Stimulated activated CD4-positive, alpha-beta T cell treated with anti-CD3 and anti-CD28 coated beads, Interleukin-12 subunit alpha, Interleukin-12 subunit beta, amount 100 ng/mL, for 48 hours (primary cell): ENCODE results near the gene HS6ST3.
"Not testable (repeated sequence)": the region's sequence is repeated elsewhere in the genome, so short reads cannot be mapped to it uniquely, and the experiment has no call there.

Experiments
- DNase-seq, 3 donors: peaks; one replicate each; pipeline ENCODE4 v3.0.0-alpha.2; 2020; ENCODE audit warnings: low read depth in 2 of 3, low spot score in 1 of 3

The HS6ST3 gene

GRCh38 chr13:96089749-96090239, at the start of gene HS6ST3:
TSS of gene HS6ST3 (plus strand) at chr13:96090107.
- no peak for DNase-seq

- DNase-seq = no peak
Measured at GRCh38 chr13:96041326-96042110, 48.4 kb upstream of the HS6ST3 start.

DNA sequence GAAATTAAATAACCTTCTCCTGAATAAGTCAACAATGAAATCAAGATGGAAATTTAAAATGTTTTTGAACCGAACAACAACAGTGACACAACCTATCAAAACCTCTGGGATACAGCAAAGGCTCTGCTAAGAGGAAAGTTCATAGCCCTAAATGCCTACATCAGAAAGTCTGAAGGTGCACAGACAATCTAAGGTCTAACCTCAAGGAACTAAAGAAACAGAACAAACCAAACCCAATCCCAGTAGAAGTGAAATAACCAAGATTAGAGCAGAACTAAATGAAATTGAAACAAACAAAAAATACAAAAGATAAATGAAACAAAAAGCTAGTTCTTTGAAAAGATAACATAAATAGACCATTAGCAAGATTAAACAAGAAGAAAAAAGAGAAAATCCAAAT, 45.7 kb upstream of the HS6ST3 start:
- no peak for DNase-seq

DNA sequence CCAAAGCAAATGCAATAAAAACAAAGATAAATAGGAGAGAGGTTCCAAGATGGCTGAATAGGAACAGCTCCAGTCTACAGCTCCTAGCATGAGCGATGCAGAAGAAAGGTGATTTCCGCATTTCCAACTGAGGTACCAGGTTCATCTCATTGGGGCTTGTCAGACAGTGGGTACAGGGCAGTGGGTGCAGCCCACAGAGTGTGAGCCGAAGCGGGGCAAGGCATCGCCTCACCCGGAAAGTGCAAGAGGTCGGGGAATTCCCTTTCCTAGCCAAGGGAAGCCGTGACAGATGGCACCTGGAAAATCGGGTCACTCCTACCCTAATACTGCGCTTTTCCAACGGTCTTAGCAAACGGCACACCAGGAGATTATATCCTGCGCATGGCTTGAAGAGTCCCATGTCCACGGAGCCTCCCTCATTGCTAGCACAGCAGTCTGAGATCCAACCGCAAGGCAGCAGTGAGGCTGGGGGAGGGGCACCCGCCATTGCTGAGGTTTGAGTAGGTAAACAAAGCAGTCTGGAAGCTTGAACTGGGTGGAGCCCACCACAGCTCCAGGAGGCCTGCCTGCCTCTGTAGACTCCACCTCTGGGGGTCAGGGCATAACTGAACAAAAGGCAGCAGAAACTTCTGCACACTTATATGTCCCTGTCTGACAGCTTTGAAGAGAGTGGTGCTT, 43.3 kb upstream of the HS6ST3 start:
- not testable (repeated sequence) for DNase-seq

- DNase-seq = not testable (repeated sequence)
Measured at GRCh38 chr13:96050955-96051354, 39.0 kb upstream of the HS6ST3 start.

GRCh38 chr13:96051491-96051890, 38.4 kb upstream of the HS6ST3 start:
- DNase-seq = not testable (repeated sequence)

- DNase-seq = not testable (repeated sequence)
Measured at GRCh38 chr13:96051946-96052345, 38.0 kb upstream of the HS6ST3 start.

GRCh38 chr13:96052656-96053002, 37.3 kb upstream of the HS6ST3 start:
- no peak for DNase-seq

- DNase-seq = no peak
Measured at GRCh38 chr13:96053003-96053703, 36.8 kb upstream of the HS6ST3 start, which contains the start of gene UGGT2. TSS of gene UGGT2 (minus strand) at chr13:96053401. CDS start at chr13:96053312, 89 bp downstream.

GRCh38 chr13:96065849-96066248, 24.1 kb upstream of the HS6ST3 start:
- DNase-seq = no peak

DNA sequence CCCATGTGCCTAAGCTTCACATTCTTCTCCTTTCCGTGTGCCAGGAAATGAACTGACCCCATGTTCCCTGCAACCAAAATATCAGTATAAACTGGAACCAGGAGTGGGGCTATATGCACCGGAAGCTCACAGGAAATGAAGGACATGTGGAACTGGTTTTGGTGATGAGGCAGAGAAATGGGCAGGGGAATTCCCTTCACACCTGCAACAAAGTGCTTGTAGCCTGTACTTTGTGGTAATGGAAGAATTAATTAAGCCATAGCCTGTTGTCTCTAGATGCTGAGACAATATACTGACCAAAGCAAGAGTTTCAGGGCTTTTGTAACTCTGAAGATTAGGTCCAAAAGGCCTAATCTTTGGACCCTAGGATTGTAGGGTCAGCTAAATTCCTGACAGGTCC, 21.2 kb upstream of the HS6ST3 start:
- no peak for DNase-seq

DNA sequence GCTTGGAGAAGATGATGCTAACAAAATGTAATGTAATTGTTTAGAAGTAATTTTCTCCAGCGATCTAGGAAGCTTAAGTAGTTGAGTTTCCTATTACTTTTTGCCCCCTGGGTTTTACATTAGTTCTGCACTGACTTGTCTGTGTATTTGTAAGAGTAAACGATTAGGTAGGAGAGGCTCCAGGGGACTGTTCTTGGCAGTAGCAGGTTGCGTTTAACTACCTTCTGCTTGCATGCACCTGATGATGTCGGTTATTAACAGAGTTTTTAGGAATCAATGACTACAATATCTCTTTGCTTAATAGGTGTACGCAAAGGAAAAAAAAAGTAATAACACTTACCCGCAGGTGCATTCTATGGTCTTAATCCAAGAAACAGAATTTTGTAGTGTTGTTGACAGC, 18.4 kb upstream of the HS6ST3 start:
- DNase-seq = no peak

DNA sequence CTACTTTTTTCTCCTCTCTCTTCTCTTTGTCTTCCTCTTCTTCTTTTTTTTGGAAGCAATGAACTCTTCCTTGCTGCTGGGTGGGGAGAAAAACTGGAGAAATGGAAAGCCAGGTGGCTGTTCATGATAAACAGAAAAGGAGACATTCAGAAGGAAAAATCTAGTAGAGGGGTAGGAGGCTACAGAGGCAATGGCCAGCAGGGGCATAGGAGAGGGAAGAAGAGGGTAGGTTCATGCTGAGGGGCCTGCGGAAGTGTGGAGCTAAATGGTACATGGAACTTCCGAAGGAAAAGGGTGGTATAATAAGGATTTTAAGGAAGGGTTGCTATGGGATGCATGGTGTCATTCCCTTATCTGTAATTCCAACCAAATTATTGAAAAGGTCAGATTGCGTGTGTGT, 17.5 kb upstream of the HS6ST3 start:
- DNase-seq = no peak

DNA sequence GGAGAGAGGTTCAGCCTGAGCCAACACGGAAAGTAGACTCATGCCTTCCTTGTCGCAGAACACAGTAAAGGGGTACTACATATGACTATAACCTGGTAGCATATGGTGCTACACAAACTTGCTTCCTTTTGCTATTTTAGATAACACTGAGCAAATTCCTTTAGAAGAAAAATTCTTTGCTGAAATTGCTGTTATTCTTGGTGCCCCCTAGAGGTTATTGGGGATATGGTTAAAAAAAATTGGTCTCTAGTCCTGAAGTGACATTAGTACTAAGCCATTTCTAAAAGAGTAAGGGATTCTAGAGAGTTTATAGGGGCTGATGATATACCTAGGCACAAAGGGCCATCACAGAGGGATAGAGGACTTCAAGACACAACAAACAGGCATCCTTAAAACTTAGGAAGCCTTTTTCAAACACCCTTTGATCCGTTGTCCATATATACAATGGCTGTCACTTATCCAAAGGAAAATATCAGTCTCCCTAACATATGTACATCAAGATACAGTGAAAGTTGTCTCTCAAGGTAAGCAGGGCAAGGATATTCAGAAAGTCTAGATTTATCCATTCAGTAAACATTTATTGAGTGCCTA, 13.9 kb upstream of the HS6ST3 start:
- no peak for DNase-seq

DNA sequence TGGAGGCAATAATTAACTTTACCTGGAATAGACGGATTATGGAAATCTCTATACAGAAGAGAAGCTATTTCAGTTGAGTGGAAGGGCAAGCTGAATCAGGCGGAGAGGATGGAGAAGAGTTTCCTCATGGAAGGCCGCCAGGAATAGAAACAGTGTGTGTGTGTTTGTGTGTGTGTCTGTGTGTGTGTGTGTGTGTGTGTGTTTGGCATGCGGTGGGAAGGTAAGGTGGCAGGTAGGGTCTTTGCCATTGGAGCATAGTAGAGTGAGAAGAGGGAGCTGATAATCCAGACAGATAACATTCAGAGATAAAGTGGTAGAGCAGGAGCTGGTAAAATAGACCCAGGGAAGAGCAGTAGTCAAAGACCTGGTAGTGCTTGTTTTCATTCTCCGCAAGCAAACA, 9.2 kb upstream of the HS6ST3 start:
- no peak for DNase-seq

GRCh38 chr13:96081888-96082287, 8.0 kb upstream of the HS6ST3 start:
- no peak for DNase-seq

GRCh38 chr13:96082640-96083039, 7.3 kb upstream of the HS6ST3 start:
- no peak for DNase-seq

- no peak for DNase-seq
Measured at GRCh38 chr13:96086736-96087135, 3.2 kb upstream of the HS6ST3 start.

- no peak for DNase-seq
Measured at GRCh38 chr13:96089139-96089538, 768 bp upstream of the HS6ST3 start.

DNA sequence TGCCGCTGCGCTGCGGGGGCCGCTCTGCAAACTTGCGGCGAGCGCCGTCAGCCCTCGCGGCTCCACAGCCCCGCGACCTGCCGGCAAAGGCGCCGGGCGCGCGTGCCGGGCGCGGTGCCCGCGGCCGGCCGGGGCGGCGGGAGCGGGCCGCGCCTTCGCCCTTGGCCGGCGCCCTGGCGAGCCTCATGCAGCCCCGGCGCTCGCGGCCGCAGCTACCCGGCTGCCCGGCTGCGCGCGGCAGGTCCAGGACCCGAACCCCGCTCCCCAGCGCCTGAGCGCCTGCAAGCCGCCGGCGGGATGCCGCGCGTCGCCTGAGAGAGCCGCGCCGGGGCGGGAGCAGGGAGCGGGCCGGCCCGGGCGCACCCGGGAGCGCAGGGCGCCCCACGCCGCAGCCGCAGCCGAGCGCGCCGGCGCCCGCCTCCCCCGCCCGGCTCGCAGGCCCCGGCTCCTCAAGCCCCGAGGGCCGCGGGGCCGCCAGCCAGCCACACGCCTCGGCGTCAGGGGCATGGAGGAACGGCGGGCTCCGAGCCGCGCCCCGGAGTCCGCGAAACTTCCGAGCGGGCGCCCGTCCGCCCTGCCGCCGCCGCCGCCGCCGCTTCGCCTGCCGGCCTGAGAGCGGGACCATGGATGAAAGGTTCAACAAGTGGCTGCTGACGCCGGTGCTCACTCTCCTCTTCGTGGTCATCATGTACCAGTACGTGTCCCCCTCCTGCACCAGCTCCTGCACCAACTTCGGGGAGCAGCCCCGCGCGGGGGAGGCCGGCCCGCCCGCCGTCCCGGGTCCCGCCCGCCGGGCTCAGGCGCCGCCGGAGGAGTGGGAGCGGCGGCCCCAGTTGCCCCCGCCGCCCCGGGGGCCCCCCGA, 564 bp downstream of the HS6ST3 start:
- no peak for DNase-seq
